GM15510 (cell line): ENCODE data around the gene APOM.

ENCODE experiments used
- POLR2A ChIP-seq: IDR thresholded peaks from 3 replicates; pipeline ENCODE4 v1.6.1; 2011; ENCODE audit warnings: borderline replicate concordance; ENCODE audit not compliant: insufficient read length; ENCODE audit errors: extremely low read depth

Gene APOM

GRCh38 chr6:31655349-31656237 lies at the start of gene APOM:
TSS of gene APOM (plus strand) at chr6:31655894. CDS start at chr6:31655967, 73 bp downstream.
- no peak for TF ChIP-seq POLR2A

GRCh38 chr6:31607317-31607716 lies 48.4 kb upstream of the APOM start:
- TF ChIP-seq POLR2A: no peak

- TF ChIP-seq POLR2A: no peak
These were observed 45.9 kb upstream of the APOM start for GRCh38 chr6:31609519-31610406.

GRCh38 chr6:31610968-31611367 lies 44.7 kb upstream of the APOM start:
- no peak for TF ChIP-seq POLR2A

- no peak for TF ChIP-seq POLR2A
These were observed 41.5 kb upstream of the APOM start for GRCh38 chr6:31614075-31614619.

- TF ChIP-seq POLR2A: no peak
These were observed 40.8 kb upstream of the APOM start, which contains the start of gene AIF1 for GRCh38 chr6:31614684-31615578. TSS of gene AIF1 (plus strand) at chr6:31615234. CDS start at chr6:31615330, 96 bp downstream.

- no peak for TF ChIP-seq POLR2A
These were observed 39.9 kb upstream of the APOM start for GRCh38 chr6:31615748-31616147.

- no peak for TF ChIP-seq POLR2A
These were observed 38.7 kb upstream of the APOM start for GRCh38 chr6:31617010-31617409.

- peak; percentile 81 for TF ChIP-seq POLR2A
These were observed 35.7 kb upstream of the APOM start for GRCh38 chr6:31619805-31620585.

GRCh38 chr6:31620586-31621319 lies 34.9 kb upstream of the APOM start, which contains the start of gene PRRC2A:
TSS of gene PRRC2A (plus strand) at chr6:31620715. CDS start at chr6:31622790, 2,075 bp downstream.
- TF ChIP-seq POLR2A: peak; percentile 76

- no peak for TF ChIP-seq POLR2A
These were observed 34.3 kb upstream of the APOM start for GRCh38 chr6:31621320-31621939.

GRCh38 chr6:31621991-31622390 lies 33.7 kb upstream of the APOM start:
- no peak for TF ChIP-seq POLR2A
